Measurements from ENCODE around the gene CERS4. TPM values are rescaled to one million over a fixed set of nuclear protein-coding genes. Genes with fewer than 3 reads are reported as not detected.

Gene CERS4
- total and polyA plus RNA-seq, 2 experiments from 2014 or later: 68.5 to 109 TPM

- TF ChIP-seq NANOG (IDR thresholded peaks at IDR 0.05; ENCODE audit: borderline replicate concordance) (no peak), ETS1 (IDR thresholded peaks at IDR 0.05) (no peak)
Observed at GRCh38 chr19:8307400-8307964, 98.3 kb downstream of the CERS4 start (continued).

GRCh38 chr19:8307965-8308866 is 99.0 kb downstream of the CERS4 start, which contains the start of gene CD320:
Gene CD320 (minus strand): TSS chr19:8308358. CDS start chr19:8308290, 68 bp downstream.
- peaks cover 14% of the 10 kb centered on the region for H3F3A ChIP-seq (replicated peaks; ENCODE audit: low read depth)
- DNase-seq (ENCODE audit: low spot score) (peak; percentile 94), ATAC-seq (peak; percentile 80)
- no peaks in the 10 kb centered on the region; the same call in 1 of the 2 replicates for H3K36me3 ChIP-seq (ENCODE audit: insufficient read depth)
- peak within 1 kb of the TSS; percentile 91 for H3K4me3 ChIP-seq
- H3K9me2 ChIP-seq (ENCODE audit: insufficient read depth): no peaks in the 10 kb centered on the region
- H3K27me3 Mint-ChIP-seq (ENCODE audit: insufficient read depth, low read depth, poor library complexity): peaks cover 14% of the 10 kb centered on the region
- peak within 1 kb of the TSS; percentile 85 for H3K27ac ChIP-seq (ENCODE audit: low read depth)
- peaks cover 11% of the 10 kb centered on the region; the same call in 1 of the 2 replicates for H3K4me1 ChIP-seq (ENCODE audit: insufficient read depth)
- H3K27me3 ChIP-seq (ENCODE audit: insufficient read depth): no peaks in the 10 kb centered on the region
- H3K79me2 ChIP-seq (replicated peaks; ENCODE audit: insufficient read depth): peaks cover 17% of the 10 kb centered on the region
- H2AFZ ChIP-seq: peak within 1 kb of the TSS; percentile 91
- H3K36me3 Mint-ChIP-seq (ENCODE audit: low read depth): peaks cover 44% of the 10 kb centered on the region
- H4K20me1 ChIP-seq (replicated peaks; ENCODE audit: insufficient read depth): peaks cover 3% of the 10 kb centered on the region; the same call in 1 of the 2 replicates
- H3K4me3 Mint-ChIP-seq: peak within 1 kb of the TSS; percentile 90
- peak; percentile 93 for TF ChIP-seq POLR2AphosphoS5 (IDR thresholded peaks at IDR 0.05; ENCODE audit: low read depth)
- no peak for TF ChIP-seq EZH2phosphoT487 (IDR thresholded peaks at IDR 0.05; ENCODE audit: unreplicated experiment)
- TF ChIP-seq CREB1 (CRISPR knock-in tag; IDR thresholded peaks at IDR 0.05; ENCODE audit: low read depth): peak; percentile 62
- H3K27ac Mint-ChIP-seq: peak within 1 kb of the TSS; percentile 92
- peaks cover 13% of the 10 kb centered on the region for H3K4me1 Mint-ChIP-seq
- peak within 1 kb of the TSS; percentile 74 for H3K4me2 ChIP-seq
- no peaks in the 10 kb centered on the region for H3K9me3 Mint-ChIP-seq

- no peak overlapping the region for H2AFZ ChIP-seq
- peak overlapping the region; percentile 74 for H3K4me2 ChIP-seq
- no peaks in the 10 kb centered on the region for H3K9me3 Mint-ChIP-seq
- H3K27me3 ChIP-seq (ENCODE audit: insufficient read depth): no peaks in the 10 kb centered on the region
- no peaks in the 10 kb centered on the region for H3K9me2 ChIP-seq (ENCODE audit: insufficient read depth)
- TF ChIP-seq STAT1 (IDR thresholded peaks at IDR 0.05; ENCODE audit: unreplicated experiment) (no peak), JUNB (IDR thresholded peaks at IDR 0.05; ENCODE audit: unreplicated experiment) (no peak), POLR2AphosphoS5 (IDR thresholded peaks at IDR 0.05; ENCODE audit: low read depth) (no peak)
- peak overlapping the region; percentile 85 for H3K27ac ChIP-seq (ENCODE audit: low read depth)
- peak overlapping the region; percentile 90 for H3K4me3 Mint-ChIP-seq
- DNase-seq (ENCODE audit: low spot score) (no peak), ATAC-seq (no peak)
- H3K27ac Mint-ChIP-seq: peak overlapping the region; percentile 71; the same call in 1 of the 2 replicates
- H3F3A ChIP-seq (replicated peaks; ENCODE audit: low read depth): peaks cover 14% of the 10 kb centered on the region
- peaks cover 17% of the 10 kb centered on the region for H3K79me2 ChIP-seq (replicated peaks; ENCODE audit: insufficient read depth)
- no peaks in the 10 kb centered on the region for H3K36me3 ChIP-seq (ENCODE audit: insufficient read depth)
- peaks cover 11% of the 10 kb centered on the region; the same call in 1 of the 2 replicates for H3K4me1 ChIP-seq (ENCODE audit: insufficient read depth)
- peaks cover 14% of the 10 kb centered on the region for H3K27me3 Mint-ChIP-seq (ENCODE audit: insufficient read depth, low read depth, poor library complexity)
- H4K20me1 ChIP-seq (replicated peaks; ENCODE audit: insufficient read depth): peaks cover 3% of the 10 kb centered on the region; the same call in 1 of the 2 replicates
- H3K4me1 Mint-ChIP-seq: peaks cover 13% of the 10 kb centered on the region
- H3K36me3 Mint-ChIP-seq (ENCODE audit: low read depth): peaks cover 47% of the 10 kb centered on the region
- H3K4me3 ChIP-seq: peak overlapping the region; percentile 91
Observed at GRCh38 chr19:8308891-8309291, 99.7 kb downstream of the CERS4 start.
